GM10847 (cell line): Measurements from ENCODE around the gene HOXB3.

ENCODE experiments used
- POLR2A ChIP-seq: IDR thresholded peaks from 2 replicates; pipeline ENCODE4 v1.6.1; 2011; ENCODE audit not compliant: insufficient read length; ENCODE audit errors: extremely low read depth

HOXB3 gene

DNA sequence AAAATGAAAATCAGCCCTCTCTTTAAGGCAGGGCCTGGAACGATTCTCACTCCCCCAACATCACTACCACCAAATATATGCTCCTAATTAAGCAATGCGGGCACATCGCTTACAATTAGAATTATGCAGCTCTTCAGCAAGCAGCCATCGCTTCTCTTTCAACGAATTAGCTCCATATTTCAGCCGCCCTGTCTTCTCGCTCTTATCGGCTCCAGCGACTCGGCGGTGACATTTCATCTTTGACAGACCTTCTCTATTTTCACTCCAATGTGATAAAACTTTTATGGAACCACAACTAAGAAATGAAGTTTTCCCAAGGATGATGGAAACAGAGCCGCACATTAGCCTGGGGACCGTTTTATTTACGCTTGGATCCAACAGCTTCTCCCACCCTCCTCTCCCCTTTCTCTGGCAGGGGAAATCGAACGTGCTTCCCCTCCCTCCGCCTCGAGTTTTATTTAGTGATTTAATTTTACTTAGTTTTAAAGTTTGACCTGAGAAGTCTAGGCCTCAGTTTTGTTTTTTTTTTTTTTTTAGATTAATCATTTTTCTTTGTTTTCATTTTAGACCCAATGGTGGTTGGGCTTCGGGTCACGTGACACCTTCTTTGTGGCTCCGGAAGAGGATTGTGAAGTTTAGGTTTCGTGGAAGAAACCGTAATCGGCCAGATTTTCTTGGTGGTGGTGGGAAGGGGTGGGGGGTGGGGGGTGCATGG is 42.1 kb downstream of the HOXB3 start:
- no peak for TF ChIP-seq POLR2A

- no peak for TF ChIP-seq POLR2A
Measured at GRCh38 chr17:48546924-48547807, 42.9 kb downstream of the HOXB3 start.

DNA sequence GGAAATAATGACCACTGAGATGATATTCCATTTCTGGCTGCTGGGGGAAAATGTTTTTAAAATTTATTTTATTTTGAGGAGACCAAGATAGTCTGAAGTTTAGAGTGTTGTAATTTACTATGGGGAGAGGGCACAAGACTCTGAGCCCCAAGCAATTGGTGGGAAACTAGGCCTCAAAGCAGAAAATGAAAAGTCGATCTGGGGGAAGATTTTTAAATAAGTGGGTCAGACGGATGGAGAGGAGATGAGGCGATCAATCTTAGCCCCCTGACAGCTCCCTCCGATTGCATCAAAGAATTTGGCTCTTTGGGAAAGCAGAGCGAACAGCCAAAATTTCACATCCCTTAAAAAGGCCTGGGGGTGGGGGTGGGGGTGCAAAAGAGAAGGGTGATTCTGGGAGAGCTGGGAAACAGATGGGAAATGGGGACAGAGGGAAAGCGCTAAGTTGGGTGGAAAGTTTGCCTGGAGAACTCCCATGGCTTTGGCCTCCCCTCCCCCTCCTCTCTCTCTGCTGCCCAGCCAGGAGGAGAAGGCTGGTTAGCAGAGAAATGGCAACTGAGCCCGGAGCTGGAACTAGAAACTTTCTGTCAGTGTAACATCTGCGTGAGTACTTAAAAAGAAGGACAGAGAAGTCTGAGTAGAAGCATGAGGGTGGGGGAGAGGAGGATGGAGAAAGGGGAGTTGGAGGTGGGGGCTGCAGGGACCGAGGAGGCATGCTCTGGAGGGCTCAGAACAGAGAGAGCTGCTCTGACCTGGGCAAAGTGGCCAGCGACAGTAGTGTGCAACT is 43.7 kb downstream of the HOXB3 start:
- no peak for TF ChIP-seq POLR2A

GRCh38 chr17:48545539-48545938 is 44.5 kb downstream of the HOXB3 start:
- TF ChIP-seq POLR2A = no peak

DNA sequence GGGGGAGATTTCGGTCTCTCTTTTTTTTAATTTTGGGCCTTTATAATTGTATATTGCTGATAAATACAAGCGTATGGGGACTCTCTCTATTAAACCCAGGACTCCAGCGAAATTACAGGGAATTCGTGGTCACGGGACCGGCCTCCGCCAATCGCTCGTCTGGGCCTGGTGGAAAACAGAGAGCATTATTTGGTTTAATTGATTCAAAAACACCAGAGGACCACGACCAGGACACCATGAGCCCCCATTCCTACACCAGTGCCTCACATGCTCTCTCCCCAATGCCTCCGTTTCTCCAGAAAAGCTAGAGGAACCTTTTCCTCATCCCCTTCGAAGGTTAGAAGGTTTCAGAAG is 45.0 kb downstream of the HOXB3 start, which contains the start of gene HOXB2:
TSS of gene HOXB2 (minus strand) at position 88 of the 354 bp plus-strand sequence. CDS start 198 bp downstream, outside the sequence.
- no peak for TF ChIP-seq POLR2A

- peak; percentile 20 for TF ChIP-seq POLR2A
Measured at GRCh38 chr17:48544349-48545021, 45.6 kb downstream of the HOXB3 start.

- no peak for TF ChIP-seq POLR2A
Measured at GRCh38 chr17:48543854-48544348, 46.1 kb downstream of the HOXB3 start.

DNA sequence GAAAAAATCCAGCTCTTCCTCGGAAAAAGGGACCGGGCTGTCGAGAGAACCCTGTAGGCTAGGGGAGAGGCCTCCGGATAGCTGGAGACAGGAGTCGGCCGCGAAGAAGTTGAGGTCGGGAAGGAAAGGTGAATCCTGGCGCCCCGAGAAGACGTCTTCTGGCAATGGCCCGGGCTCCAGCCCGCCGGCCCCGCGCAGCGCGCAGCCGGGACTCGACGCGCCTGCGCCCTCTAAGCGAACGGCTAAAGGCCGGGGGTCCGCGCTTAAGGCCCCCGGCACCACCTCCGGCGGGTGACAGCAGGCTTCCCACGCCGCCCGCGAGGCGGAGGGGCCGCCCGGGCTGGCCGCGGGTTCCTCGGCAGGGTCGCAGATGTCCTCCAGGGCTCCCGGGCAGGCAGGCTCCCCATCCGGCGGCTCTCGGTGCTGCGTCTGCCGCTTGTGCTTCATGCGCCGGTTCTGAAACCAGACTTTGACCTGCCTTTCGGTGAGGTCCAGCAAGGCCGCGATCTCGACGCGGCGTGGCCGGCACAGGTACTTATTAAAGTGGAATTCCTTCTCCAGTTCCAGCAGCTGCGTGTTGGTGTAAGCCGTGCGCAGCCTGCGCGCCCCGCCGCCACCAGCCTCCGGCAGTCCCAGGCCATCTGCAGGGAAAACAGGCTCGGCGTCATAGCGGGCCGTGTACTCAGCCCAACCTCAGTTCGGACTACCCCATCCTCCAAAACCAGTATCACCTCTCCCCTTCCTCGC is 46.8 kb downstream of the HOXB3 start:
- peak; percentile 37 for TF ChIP-seq POLR2A

- TF ChIP-seq POLR2A = no peak
Measured at GRCh38 chr17:48542698-48543106, 47.3 kb downstream of the HOXB3 start.

GRCh38 chr17:48542114-48542656 is 47.9 kb downstream of the HOXB3 start:
- no peak for TF ChIP-seq POLR2A

- TF ChIP-seq POLR2A = peak; percentile 41
Measured at GRCh38 chr17:48541577-48542113, 48.4 kb downstream of the HOXB3 start.

GRCh38 chr17:48541036-48541576 is 48.9 kb downstream of the HOXB3 start:
- TF ChIP-seq POLR2A = no peak

GRCh38 chr17:48540213-48540612 is 49.8 kb downstream of the HOXB3 start:
- no peak for TF ChIP-seq POLR2A
